GM18868 (cell line): Measurements from ENCODE around the gene LLGL1.
A peak's percentile ranks its signal among the peaks of the same experiment; 100 is the strongest.

ENCODE experiments used
- ATAC-seq: cut with Tn5 transposase; IDR thresholded peaks from one replicate; pipeline ENCODE4 v1.9.1; 2021; ENCODE audit warnings: mild to moderate bottlenecking, moderate library complexity; ENCODE audit not compliant: unreplicated experiment

The LLGL1 gene

GRCh38 chr17:18225121-18225641 is at the start of gene LLGL1:
Gene LLGL1 (plus strand): TSS chr17:18225635. CDS start chr17:18225683, 48 bp downstream.
- ATAC-seq, result peak; percentile 90

- no peak for ATAC-seq
These were observed 49.3 kb upstream of the LLGL1 start for GRCh38 chr17:18176176-18176575.

- no peak for ATAC-seq
These were observed 48.3 kb upstream of the LLGL1 start for GRCh38 chr17:18177133-18177532.

GRCh38 chr17:18177722-18178121 is 47.7 kb upstream of the LLGL1 start:
- ATAC-seq, result no peak

GRCh38 chr17:18179196-18179595 is 46.2 kb upstream of the LLGL1 start:
- ATAC-seq, result no peak

- ATAC-seq, result no peak
These were observed 45.6 kb upstream of the LLGL1 start for GRCh38 chr17:18179804-18180203.

- no peak for ATAC-seq
These were observed 44.1 kb upstream of the LLGL1 start for GRCh38 chr17:18181358-18181757.

GRCh38 chr17:18182110-18182977 is 43.1 kb upstream of the LLGL1 start:
- no peak for ATAC-seq

GRCh38 chr17:18182978-18183333 is 42.5 kb upstream of the LLGL1 start:
- peak; percentile 43 for ATAC-seq

- peak; percentile 82 for ATAC-seq
These were observed 41.9 kb upstream of the LLGL1 start, which contains the start of gene ALKBH5 for GRCh38 chr17:18183334-18184142. Gene ALKBH5 (plus strand): TSS chr17:18183828. CDS start chr17:18184244, 416 bp downstream.

- no peak for ATAC-seq
These were observed 41.0 kb upstream of the LLGL1 start for GRCh38 chr17:18184143-18185031.

- no peak for ATAC-seq
These were observed 40.0 kb upstream of the LLGL1 start for GRCh38 chr17:18185391-18185790.

GRCh38 chr17:18185832-18186626 is 39.4 kb upstream of the LLGL1 start:
- ATAC-seq, result no peak

GRCh38 chr17:18186627-18186982 is 38.8 kb upstream of the LLGL1 start:
- ATAC-seq, result no peak

GRCh38 chr17:18187226-18187625 is 38.2 kb upstream of the LLGL1 start:
- ATAC-seq, result no peak

- no peak for ATAC-seq
These were observed 37.3 kb upstream of the LLGL1 start for GRCh38 chr17:18187821-18188761.

- no peak for ATAC-seq
These were observed 34.7 kb upstream of the LLGL1 start for GRCh38 chr17:18190628-18191235.

- ATAC-seq, result no peak
These were observed 34.2 kb upstream of the LLGL1 start for GRCh38 chr17:18191236-18191667.
